ENCODE measurements around the gene TRHDE. TPM values are rescaled to one million over a fixed set of nuclear protein-coding genes. Genes with fewer than 3 reads are reported as not detected.

TRHDE gene
- total RNA-seq, 1 donor from 2014 or later: 26.9 TPM

GRCh38 chr12:72369423-72369959, 97.3 kb downstream of the TRHDE start:
- H3K4me3 ChIP-seq (ENCODE audit: low read depth, low read length): no peak overlapping the region
- TF ChIP-seq CTCF (conservative IDR thresholded peaks at IDR 0.05; ENCODE audit: low read depth, low read length): no peak
- DNase-seq (ENCODE audit: low read depth): no peak

GRCh38 chr12:72380441-72380840, 108.3 kb downstream of the TRHDE start:
- TF ChIP-seq CTCF (conservative IDR thresholded peaks at IDR 0.05; ENCODE audit: low read depth, low read length): no peak
- no peak for DNase-seq (ENCODE audit: low read depth)

GRCh38 chr12:72388322-72388721, 116.2 kb downstream of the TRHDE start:
- H3K4me3 ChIP-seq (ENCODE audit: low read depth, low read length): no peak overlapping the region
- DNase-seq (ENCODE audit: low read depth): no peak
- TF ChIP-seq CTCF (conservative IDR thresholded peaks at IDR 0.05; ENCODE audit: low read depth, low read length): no peak

More at GRCh38 chr12:72380441-72380840, 108.3 kb downstream of the TRHDE start:
- H3K4me3 ChIP-seq (ENCODE audit: low read depth, low read length): no peak overlapping the region

GRCh38 chr12:72390146-72390545, 118.0 kb downstream of the TRHDE start:
- DNase-seq (ENCODE audit: low read depth): no peak
- TF ChIP-seq CTCF (conservative IDR thresholded peaks at IDR 0.05; ENCODE audit: low read depth, low read length): no peak
- no peak overlapping the region for H3K4me3 ChIP-seq (ENCODE audit: low read depth, low read length)

- no peak for DNase-seq (ENCODE audit: low read depth)
- no peak for TF ChIP-seq CTCF (conservative IDR thresholded peaks at IDR 0.05; ENCODE audit: low read depth, low read length)
- no peak overlapping the region for H3K4me3 ChIP-seq (ENCODE audit: low read depth, low read length)
Observed at GRCh38 chr12:72406111-72406510, 133.9 kb downstream of the TRHDE start.

GRCh38 chr12:72432037-72432604, 160.0 kb downstream of the TRHDE start:
- no peak for TF ChIP-seq CTCF (conservative IDR thresholded peaks at IDR 0.05; ENCODE audit: low read depth, low read length)
- H3K4me3 ChIP-seq (ENCODE audit: low read depth, low read length): no peak overlapping the region
- DNase-seq (ENCODE audit: low read depth): no peak

- H3K4me3 ChIP-seq (ENCODE audit: low read depth, low read length): no peak overlapping the region
- TF ChIP-seq CTCF (conservative IDR thresholded peaks at IDR 0.05; ENCODE audit: low read depth, low read length): no peak
- no peak for DNase-seq (ENCODE audit: low read depth)
Observed at GRCh38 chr12:72433298-72433697, 161.1 kb downstream of the TRHDE start.
